Neuronal stem cell (in vitro differentiated cells): Measurements from ENCODE around the gene DACT1.

ENCODE experiments used
- DNase-seq: peaks from one replicate; pipeline ENCODE4 v3.0.0-alpha.2; 2013; ENCODE audit warnings: low spot score
- H2AFZ ChIP-seq: one replicate; pipeline ENCODE4 v1.6.1; 2013; ENCODE audit warnings: mild to moderate bottlenecking, low read length, inconsistent platforms
- H2AK5ac ChIP-seq: 2 replicates; pipeline ENCODE4 v1.6.1; 2013; ENCODE audit warnings: low read depth, mild to moderate bottlenecking, inconsistent platforms, low read length, moderate library complexity, mixed read lengths
- H2BK120ac ChIP-seq: 2 replicates; pipeline ENCODE4 v1.6.1; 2013; ENCODE audit warnings: low read depth, mild to moderate bottlenecking, inconsistent platforms, low read length, moderate library complexity, mixed read lengths
- H2BK12ac ChIP-seq: one replicate; pipeline ENCODE4 v1.6.1; 2013; ENCODE audit warnings: low read length, inconsistent platforms
- H2BK15ac ChIP-seq: 2 replicates; pipeline ENCODE4 v1.6.1; 2013; ENCODE audit warnings: mild to moderate bottlenecking, low read length, inconsistent platforms, mixed read lengths
- H2BK5ac ChIP-seq: one replicate; pipeline ENCODE4 v1.6.1; 2013; ENCODE audit warnings: inconsistent platforms, mild to moderate bottlenecking, low read length, moderate library complexity
- H3K14ac ChIP-seq: one replicate; pipeline ENCODE4 v1.6.1; 2013; ENCODE audit warnings: low read length, inconsistent platforms
- H3K18ac ChIP-seq: 2 replicates; pipeline ENCODE4 v1.6.1; 2013; ENCODE audit warnings: low read length, inconsistent platforms
- H3K23ac ChIP-seq: 2 replicates; pipeline ENCODE4 v1.6.1; 2013; ENCODE audit warnings: low read depth, mild to moderate bottlenecking, mixed read lengths, low read length, inconsistent platforms; ENCODE audit not compliant: poor library complexity
- H3K27ac ChIP-seq: replicated peaks from 3 replicates; pipeline ENCODE4 v1.5.1; 2013; ENCODE audit warnings: low read length, inconsistent platforms
- H3K27me3 ChIP-seq, 3 experiments: 2 replicates each; pipeline ENCODE4 v1.6.1; 2013; ENCODE audit warnings: low read length in 3 of 3, mild to moderate bottlenecking in 2 of 3, inconsistent platforms in 1 of 3, low read depth in 1 of 3, mixed read lengths in 1 of 3, moderate library complexity in 1 of 3; ENCODE audit not compliant: control insufficient read depth in 3 of 3, insufficient read depth in 3 of 3
- H3K36me3 ChIP-seq, 2 donors: replicated peaks in 1 of 2; 2 replicates each; pipeline ENCODE4 v1.6.1; 2013; ENCODE audit warnings: low read length in 2 of 2; ENCODE audit not compliant: control insufficient read depth in 2 of 2, insufficient read depth in 2 of 2
- H3K4ac ChIP-seq: 2 replicates; pipeline ENCODE4 v1.6.1; 2013; ENCODE audit warnings: inconsistent platforms, mild to moderate bottlenecking, low read length, moderate library complexity
- H3K4me1 ChIP-seq, 2 donors: 1 replicate in 1 of 2; 2 replicates in 1 of 2; pipeline ENCODE4 v1.6.1; 2013; ENCODE audit warnings: low read length in 2 of 2, low read depth in 1 of 2; ENCODE audit not compliant: control insufficient read depth in 2 of 2, insufficient read depth in 1 of 2
- H3K4me2 ChIP-seq: one replicate; pipeline ENCODE4 v1.6.1; 2013; ENCODE audit warnings: mild to moderate bottlenecking, low read length, inconsistent platforms; ENCODE audit not compliant: insufficient read depth, poor library complexity, severe bottlenecking
- H3K4me3 ChIP-seq, 2 donors: 2 replicates each; pipeline ENCODE4 v1.5.1; 2013; ENCODE audit warnings: low read length in 2 of 2, mild to moderate bottlenecking in 2 of 2, inconsistent platforms in 1 of 2, moderate library complexity in 1 of 2
- H3K79me1 ChIP-seq: one replicate; pipeline ENCODE4 v1.6.1; 2013; ENCODE audit warnings: low read depth, mild to moderate bottlenecking, inconsistent platforms, low read length, moderate library complexity
- H3K9ac ChIP-seq: one replicate; pipeline ENCODE4 v1.6.1; 2013; ENCODE audit warnings: mild to moderate bottlenecking, low read depth, low read length, inconsistent platforms; ENCODE audit not compliant: poor library complexity
- H3K9me3 ChIP-seq, 2 donors: replicated peaks in 1 of 2; 2 replicates each; pipeline versions ENCODE3 to v1.6.1; 2013; ENCODE audit warnings: low read length in 2 of 2, mild to moderate bottlenecking in 2 of 2, inconsistent platforms in 1 of 2, low read depth in 1 of 2, mixed read lengths in 1 of 2, moderate library complexity in 1 of 2; ENCODE audit not compliant: control insufficient read depth in 2 of 2, insufficient read depth in 1 of 2
- H4K8ac ChIP-seq: one replicate; pipeline ENCODE4 v1.6.1; 2013; ENCODE audit warnings: low read depth, mild to moderate bottlenecking, inconsistent platforms, low read length, moderate library complexity
- H4K91ac ChIP-seq: one replicate; pipeline ENCODE4 v1.6.1; 2013; ENCODE audit warnings: low read length, low read depth, mild to moderate bottlenecking, inconsistent platforms; ENCODE audit not compliant: poor library complexity
- WGBS, 2 donors: extraction: QIAGEN DNeasy Blood & Tissue Kit; methylation state at CpG; one replicate each; pipeline ENCODE4 v1.1.7; 2013; ENCODE audit warnings: missing lambda C conversion rate in 2 of 2, mixed read lengths in 1 of 2; ENCODE audit not compliant: insufficient read length in 2 of 2, insufficient replicate concordance in 1 of 2; ENCODE audit errors: extremely low coverage in 2 of 2; 5-methylcytosine and 5-hydroxymethylcytosine counted together

DACT1 gene

DNA sequence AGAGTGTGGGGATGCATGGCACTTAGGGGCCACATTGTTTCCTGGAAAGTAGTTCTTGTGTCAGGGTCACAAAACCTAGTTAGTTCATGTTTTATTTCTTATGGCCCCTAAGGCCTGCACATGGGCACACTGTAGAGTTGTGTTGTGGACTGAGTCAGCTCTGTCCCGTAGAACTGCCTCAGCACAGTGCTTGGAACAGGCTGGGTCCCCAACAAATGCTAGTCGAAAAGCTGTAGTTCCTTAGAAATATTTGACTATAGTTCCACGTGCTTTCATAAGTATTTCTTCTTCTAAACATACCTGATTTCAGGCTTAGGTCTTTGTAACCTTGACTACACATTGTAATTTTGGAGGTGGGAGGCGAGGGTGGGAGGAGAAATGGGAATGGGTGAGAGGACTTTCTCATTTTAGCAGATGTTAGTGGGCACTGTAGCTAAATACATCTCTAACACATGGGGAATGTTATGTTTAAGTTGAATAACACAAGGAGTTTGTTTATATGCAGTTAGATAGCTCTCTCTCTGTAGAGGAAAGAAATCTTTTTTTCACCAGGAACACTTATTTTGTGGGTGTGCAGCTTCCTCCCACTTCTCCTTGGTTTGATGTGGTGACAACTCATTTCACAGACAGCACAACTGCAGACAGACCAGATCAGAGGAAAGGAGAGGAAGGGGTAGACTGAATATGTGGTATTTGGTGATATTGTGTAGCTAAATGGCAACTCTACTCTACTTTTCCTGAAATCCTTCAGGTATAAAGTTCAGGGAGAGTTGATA, 39.5 kb upstream of the DACT1 start:
- no peak overlapping the region for H2BK120ac ChIP-seq
- H3K4me2 ChIP-seq: no peak overlapping the region
- no peak overlapping the region for H3K9ac ChIP-seq
- no peaks in the 10 kb centered on the region for H3K4me1 ChIP-seq
- no peak overlapping the region for H2BK15ac ChIP-seq
- no peak overlapping the region for H2BK12ac ChIP-seq
- H3K14ac ChIP-seq: no peak overlapping the region
- no peak overlapping the region for H3K27ac ChIP-seq
- no peak overlapping the region for H3K18ac ChIP-seq
- no peak overlapping the region for H2AFZ ChIP-seq
- no peaks in the 10 kb centered on the region for H3K27me3 ChIP-seq
- no CpG with 5 or more reads among the region's 4 CpGs for WGBS, 2 donors
- no peak for DNase-seq
- H4K8ac ChIP-seq: no peak overlapping the region
- H3K9me3 ChIP-seq: no peaks in the 10 kb centered on the region
- no peak overlapping the region for H4K91ac ChIP-seq
- H2BK5ac ChIP-seq: no peak overlapping the region
- H3K36me3 ChIP-seq: no peaks in the 10 kb centered on the region
- no peak overlapping the region for H3K4ac ChIP-seq
- no peak overlapping the region for H3K4me3 ChIP-seq
- no peak overlapping the region for H2AK5ac ChIP-seq
- no peak overlapping the region for H3K23ac ChIP-seq
- H3K79me1 ChIP-seq: no peaks in the 10 kb centered on the region

GRCh38 chr14:58598804-58599525, 38.8 kb upstream of the DACT1 start:
- no peaks in the 10 kb centered on the region for H3K27me3 ChIP-seq
- no peak overlapping the region for H3K27ac ChIP-seq
- no peak overlapping the region for H3K9ac ChIP-seq
- no peak for DNase-seq
- H2AK5ac ChIP-seq: no peak overlapping the region
- H3K14ac ChIP-seq: no peak overlapping the region
- no peaks in the 10 kb centered on the region for H3K36me3 ChIP-seq
- H3K18ac ChIP-seq: no peak overlapping the region
- H4K8ac ChIP-seq: no peak overlapping the region
- H4K91ac ChIP-seq: no peak overlapping the region
- H2BK12ac ChIP-seq: no peak overlapping the region
- H2BK5ac ChIP-seq: no peak overlapping the region
- H3K4me3 ChIP-seq: no peak overlapping the region
- no peak overlapping the region for H3K23ac ChIP-seq
- H3K4me1 ChIP-seq: no peaks in the 10 kb centered on the region
- WGBS, 2 donors: no CpG with 5 or more reads among the region's 11 CpGs
- no peaks in the 10 kb centered on the region for H3K79me1 ChIP-seq
- H2BK15ac ChIP-seq: no peak overlapping the region
- no peak overlapping the region for H2BK120ac ChIP-seq
- no peak overlapping the region for H2AFZ ChIP-seq
- H3K9me3 ChIP-seq: no peaks in the 10 kb centered on the region
- no peak overlapping the region for H3K4ac ChIP-seq
- no peak overlapping the region for H3K4me2 ChIP-seq

DNA sequence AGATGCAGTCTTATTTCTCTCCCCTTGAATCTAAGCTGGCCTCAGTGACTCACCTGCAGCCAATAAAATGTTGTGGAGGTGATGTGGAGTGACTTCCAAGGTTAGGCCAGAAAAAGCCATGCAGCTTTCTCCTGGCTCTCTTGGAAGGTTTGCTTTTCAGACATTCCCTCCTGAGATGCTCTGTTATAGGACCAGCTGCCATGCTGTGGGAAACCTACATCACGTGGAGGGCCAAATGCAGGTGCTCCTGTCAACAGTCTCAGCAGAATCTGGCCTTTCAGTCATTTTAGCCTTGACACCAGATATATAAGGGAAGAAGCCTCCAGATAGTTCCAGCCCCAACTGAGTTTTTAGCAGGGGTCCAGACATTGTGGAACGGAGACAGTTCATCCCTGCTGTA, 38.1 kb upstream of the DACT1 start:
- H3K9me3 ChIP-seq: no peaks in the 10 kb centered on the region
- no peak overlapping the region for H2AFZ ChIP-seq
- no peak overlapping the region for H3K18ac ChIP-seq
- H3K4ac ChIP-seq: no peak overlapping the region
- no peak overlapping the region for H2BK5ac ChIP-seq
- H2BK120ac ChIP-seq: no peak overlapping the region
- H3K4me3 ChIP-seq: no peak overlapping the region
- no peak overlapping the region for H3K23ac ChIP-seq
- no peak overlapping the region for H2BK12ac ChIP-seq
- no peak overlapping the region for H3K14ac ChIP-seq
- no peak overlapping the region for H2BK15ac ChIP-seq
- H3K27ac ChIP-seq: no peak overlapping the region
- H3K79me1 ChIP-seq: no peaks in the 10 kb centered on the region
- no peak overlapping the region for H2AK5ac ChIP-seq
- H4K91ac ChIP-seq: no peak overlapping the region
- H3K4me2 ChIP-seq: no peak overlapping the region
- H3K4me1 ChIP-seq: no peaks in the 10 kb centered on the region
- H4K8ac ChIP-seq: no peak overlapping the region
- no peak for DNase-seq
- no peaks in the 10 kb centered on the region for H3K36me3 ChIP-seq
- H3K27me3 ChIP-seq: no peaks in the 10 kb centered on the region
- H3K9ac ChIP-seq: no peak overlapping the region
- no CpG with 5 or more reads among the region's 2 CpGs for WGBS, 2 donors

DNA sequence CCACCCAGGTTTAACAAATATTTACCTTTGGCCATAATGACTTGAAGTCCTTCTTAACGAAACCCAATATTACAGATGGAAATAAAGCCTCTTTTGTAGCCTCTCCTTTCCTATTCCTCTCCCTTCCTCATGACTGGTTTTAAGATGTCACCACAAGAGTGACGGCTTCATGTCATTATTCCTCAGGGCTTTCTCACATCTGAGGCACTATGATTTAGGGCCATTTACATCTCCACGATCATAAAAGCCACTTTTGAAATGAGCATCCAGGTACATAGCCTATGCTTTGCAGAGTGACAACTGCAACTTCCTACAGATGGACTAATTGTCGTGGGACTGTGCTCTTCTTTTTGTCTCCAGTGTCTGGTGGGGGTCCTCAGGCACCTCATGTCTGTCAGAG, 32.3 kb upstream of the DACT1 start:
- Histone ChIP-seq H2AK5ac (no peak overlapping the region), H3K4ac (no peak overlapping the region), H2BK5ac (no peak overlapping the region), H4K91ac (no peak overlapping the region), H3K36me3 (no peaks in the 10 kb centered on the region), H3K27me3 (peaks cover 0 to 7% (median 0%) of the 10 kb centered on the region in 3 experiments), H2BK12ac (no peak overlapping the region), H3K18ac (no peak overlapping the region), H2BK15ac (no peak overlapping the region), H2AFZ (no peak overlapping the region), H3K79me1 (no peaks in the 10 kb centered on the region), H3K4me3 (no peak overlapping the region), H3K4me2 (no peak overlapping the region), H3K27ac (no peak overlapping the region), H3K9me3 (no peaks in the 10 kb centered on the region), H3K14ac (no peak overlapping the region), H4K8ac (no peak overlapping the region), H3K4me1 (peaks cover 0 to 4% of the 10 kb centered on the region in 2 donors), H3K23ac (no peak overlapping the region), H3K9ac (no peak overlapping the region), H2BK120ac (no peak overlapping the region)
- no CpG with 5 or more reads among the region's 4 CpGs for WGBS, 2 donors
- DNase-seq: no peak
